Articular chondrocyte of knee joint (primary cell): ENCODE data around the gene ASCL4. TPM values are rescaled to one million over a fixed set of nuclear protein-coding genes. Genes with fewer than 3 reads are reported as not detected.

ENCODE experiments used
- total RNA-seq: library from RNA; depleted of rRNA; stranded (reverse); fragments of >200 nt; gene quantifications from 2 replicates; pipeline ENCODE4 v1.2.3, GENCODE V29; 2012

Gene ASCL4, protein sequence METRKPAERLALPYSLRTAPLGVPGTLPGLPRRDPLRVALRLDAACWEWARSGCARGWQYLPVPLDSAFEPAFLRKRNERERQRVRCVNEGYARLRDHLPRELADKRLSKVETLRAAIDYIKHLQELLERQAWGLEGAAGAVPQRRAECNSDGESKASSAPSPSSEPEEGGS
- not detected in 2 replicates for total RNA-seq

DNA sequence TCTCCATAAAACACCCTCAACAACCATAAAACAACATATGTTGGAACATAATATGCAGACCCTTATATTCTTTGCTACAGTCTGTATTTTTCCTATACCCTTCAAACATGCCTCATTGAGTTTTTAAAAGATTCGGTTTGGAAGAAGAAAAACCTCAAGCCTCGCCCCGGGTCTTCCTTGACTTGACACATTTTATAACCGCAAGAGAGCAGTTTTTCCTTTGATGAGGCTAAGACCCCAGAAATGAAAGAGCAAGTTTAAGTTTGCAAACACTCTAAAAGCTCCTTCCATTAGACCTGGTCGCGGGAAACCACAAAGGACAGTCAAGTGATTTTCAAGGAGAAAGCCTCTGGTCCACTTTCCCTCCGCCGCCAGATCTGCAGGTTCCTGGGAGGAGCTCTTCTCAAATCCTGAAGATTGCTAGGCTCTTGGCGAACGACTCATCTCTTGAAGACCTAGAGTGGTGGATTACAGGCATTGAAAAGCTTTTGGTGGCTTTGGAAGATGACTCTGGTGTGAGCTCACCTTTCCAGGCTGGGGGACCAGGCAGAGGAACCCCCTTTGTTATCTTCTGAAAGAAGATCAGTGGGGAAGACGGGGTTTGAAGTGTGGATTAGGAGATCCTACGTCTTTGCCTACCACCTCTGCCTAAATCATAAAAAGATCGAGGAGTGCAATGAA, at the start of gene ASCL4:
Gene ASCL4, plus strand, starts transcription at position 356 of the 681 bp plus-strand sequence. CDS start 515 bp downstream, outside the sequence.

DNA sequence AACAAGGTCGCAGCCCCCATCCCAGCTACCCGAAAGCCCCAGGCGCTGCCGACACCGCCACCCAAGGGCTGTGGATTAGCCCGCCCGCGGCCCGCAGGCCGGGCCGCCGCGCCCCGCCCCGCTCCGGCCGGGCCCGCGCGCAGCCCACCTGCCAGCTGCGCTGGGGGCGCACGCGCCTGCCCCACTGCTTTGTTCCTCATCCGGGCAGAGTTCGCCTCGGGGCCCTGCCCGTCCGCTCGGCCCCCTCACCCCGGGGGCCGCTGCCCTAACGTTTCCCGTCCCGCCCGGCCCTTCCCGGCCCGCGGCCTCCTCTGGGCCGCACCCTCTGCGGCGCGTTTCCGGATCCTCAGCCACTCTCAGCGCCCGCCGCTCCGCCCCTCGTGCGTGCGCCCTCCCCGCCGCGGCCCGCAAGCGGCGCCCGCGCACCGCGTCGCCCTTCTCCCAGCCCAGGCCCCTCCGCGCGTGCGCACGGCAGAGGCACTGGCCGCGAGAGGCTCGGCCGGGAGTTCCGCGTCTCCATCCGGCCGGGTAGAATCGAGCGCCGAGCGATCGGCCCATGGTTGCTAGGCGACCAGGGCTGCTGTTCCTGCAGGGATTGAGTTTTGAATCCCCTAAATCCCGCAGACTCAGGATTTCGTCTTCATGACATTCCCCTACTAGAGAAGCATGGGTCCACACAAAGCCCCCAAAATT, 13.5 kb upstream of the ASCL4 start, which contains the start of gene PRDM4:
Gene PRDM4, minus strand, starts transcription at position 329 of the 693 bp plus-strand sequence. CDS start 622 bp downstream, outside the sequence.

Other genes starting within 250 kb of the ASCL4 start
- 91.1 and 95.3 TPM in 2 replicates for gene PWP1, start 88.9 kb upstream of the ASCL4 start, total RNA-seq
- gene PRDM4, start 13.6 kb upstream of the ASCL4 start, total RNA-seq: 43.8 and 50.3 TPM in 2 replicates